NCI-H2081 treated with DMSO at 0.1 percent for 48 hours (cell line): ENCODE measurements around the gene APLP2.
"Not testable (repeated sequence)": the region's sequence is repeated elsewhere in the genome, so short reads cannot be mapped to it uniquely, and the experiment has no call there.

Experiments used
- DNase-seq: peaks from one replicate; lab custom pipeline; 2025; lab: John Stamatoyannopoulos, UW

The APLP2 gene

GRCh38 chr11:130091169-130091568 lies 21.5 kb downstream of the APLP2 start:
- DNase-seq, result not testable (repeated sequence)

- no peak for DNase-seq
Observed at GRCh38 chr11:130092661-130093060, 23.0 kb downstream of the APLP2 start.

GRCh38 chr11:130094614-130095013 lies 24.9 kb downstream of the APLP2 start:
- DNase-seq, result no peak

GRCh38 chr11:130095326-130095725 lies 25.6 kb downstream of the APLP2 start:
- no peak for DNase-seq

GRCh38 chr11:130096042-130096441 lies 26.3 kb downstream of the APLP2 start:
- DNase-seq, result no peak

GRCh38 chr11:130096823-130097222 lies 27.1 kb downstream of the APLP2 start:
- DNase-seq, result peak; percentile 75

- DNase-seq, result no peak
Observed at GRCh38 chr11:130097285-130097684, 27.6 kb downstream of the APLP2 start.

GRCh38 chr11:130099356-130099755 lies 29.7 kb downstream of the APLP2 start:
- DNase-seq, result no peak

- DNase-seq, result no peak
Observed at GRCh38 chr11:130100381-130101095, 30.8 kb downstream of the APLP2 start.

- DNase-seq, result no peak
Observed at GRCh38 chr11:130101661-130102060, 32.0 kb downstream of the APLP2 start.

- DNase-seq, result no peak
Observed at GRCh38 chr11:130102301-130103249, 32.9 kb downstream of the APLP2 start.

- no peak for DNase-seq
Observed at GRCh38 chr11:130103296-130103814, 33.7 kb downstream of the APLP2 start.

GRCh38 chr11:130106381-130106780 lies 36.7 kb downstream of the APLP2 start:
- no peak for DNase-seq

- not testable (repeated sequence) for DNase-seq
Observed at GRCh38 chr11:130108671-130109070, 39.0 kb downstream of the APLP2 start.

- DNase-seq, result no peak
Observed at GRCh38 chr11:130109386-130109785, 39.7 kb downstream of the APLP2 start.

- no peak for DNase-seq
Observed at GRCh38 chr11:130110339-130111108, 40.8 kb downstream of the APLP2 start.

- no peak for DNase-seq
Observed at GRCh38 chr11:130112071-130112830, 42.6 kb downstream of the APLP2 start.

GRCh38 chr11:130114281-130114680 lies 44.6 kb downstream of the APLP2 start:
- DNase-seq, result no peak

- no peak for DNase-seq
Observed at GRCh38 chr11:130114726-130115125, 45.0 kb downstream of the APLP2 start.

GRCh38 chr11:130115218-130115617 lies 45.5 kb downstream of the APLP2 start:
- DNase-seq, result no peak

GRCh38 chr11:130118165-130118564 lies 48.5 kb downstream of the APLP2 start:
- no peak for DNase-seq
